Stimulated activated CD4-positive, alpha-beta T cell treated with anti-CD3 and anti-CD28 coated beads, Interleukin-4, amount 100 ng/mL, for 24 hours (primary cell): ENCODE results near the gene DOCK6.

Source experiments
- DNase-seq: peaks from one replicate; pipeline ENCODE4 v3.0.0-alpha.2; 2020

DOCK6 gene

GRCh38 chr19:11242864-11243797 is 19.2 kb downstream of the DOCK6 start:
- peak; percentile 87 for DNase-seq

GRCh38 chr19:11242025-11242424 is 20.3 kb downstream of the DOCK6 start:
- no peak for DNase-seq

- DNase-seq, result no peak
Observed at GRCh38 chr19:11240008-11240444, 22.3 kb downstream of the DOCK6 start.

GRCh38 chr19:11239377-11240000 is 22.8 kb downstream of the DOCK6 start, which contains the start of gene ANGPTL8:
Gene ANGPTL8, plus strand, starts transcription at chr19:11239619. Its CDS starts 19 bp downstream, at chr19:11239638.
- no peak for DNase-seq

GRCh38 chr19:11238781-11239376 is 23.4 kb downstream of the DOCK6 start:
- DNase-seq, result no peak

GRCh38 chr19:11238041-11238440 is 24.3 kb downstream of the DOCK6 start:
- no peak for DNase-seq

- no peak for DNase-seq
Observed at GRCh38 chr19:11237321-11237720, 25.0 kb downstream of the DOCK6 start.

GRCh38 chr19:11236324-11237301 is 25.7 kb downstream of the DOCK6 start:
- DNase-seq, result no peak

- DNase-seq, result no peak
Observed at GRCh38 chr19:11234486-11235075, 27.7 kb downstream of the DOCK6 start.

GRCh38 chr19:11233073-11233472 is 29.3 kb downstream of the DOCK6 start:
- DNase-seq, result no peak

- no peak for DNase-seq
Observed at GRCh38 chr19:11232555-11232954, 29.8 kb downstream of the DOCK6 start.

GRCh38 chr19:11230621-11231386 is 31.5 kb downstream of the DOCK6 start:
- no peak for DNase-seq

GRCh38 chr19:11227195-11227886 is 35.0 kb downstream of the DOCK6 start:
- no peak for DNase-seq

- no peak for DNase-seq
Observed at GRCh38 chr19:11226716-11227166, 35.6 kb downstream of the DOCK6 start.

GRCh38 chr19:11225815-11226214 is 36.5 kb downstream of the DOCK6 start:
- DNase-seq, result no peak

- no peak for DNase-seq
Observed at GRCh38 chr19:11225172-11225571, 37.2 kb downstream of the DOCK6 start.

- no peak for DNase-seq
Observed at GRCh38 chr19:11224429-11224828, 37.9 kb downstream of the DOCK6 start.

- DNase-seq, result no peak
Observed at GRCh38 chr19:11223200-11223599, 39.1 kb downstream of the DOCK6 start.

- DNase-seq, result no peak
Observed at GRCh38 chr19:11221082-11221598, 41.2 kb downstream of the DOCK6 start.

GRCh38 chr19:11214387-11214786 is 47.9 kb downstream of the DOCK6 start:
- no peak for DNase-seq
